MV-4-11 (cell line): Measurements from ENCODE around the gene RNASE4.

Source experiments
- DNase-seq: peaks from one replicate; lab custom pipeline; 2025; lab: John Stamatoyannopoulos, UW

RNASE4 gene

DNA sequence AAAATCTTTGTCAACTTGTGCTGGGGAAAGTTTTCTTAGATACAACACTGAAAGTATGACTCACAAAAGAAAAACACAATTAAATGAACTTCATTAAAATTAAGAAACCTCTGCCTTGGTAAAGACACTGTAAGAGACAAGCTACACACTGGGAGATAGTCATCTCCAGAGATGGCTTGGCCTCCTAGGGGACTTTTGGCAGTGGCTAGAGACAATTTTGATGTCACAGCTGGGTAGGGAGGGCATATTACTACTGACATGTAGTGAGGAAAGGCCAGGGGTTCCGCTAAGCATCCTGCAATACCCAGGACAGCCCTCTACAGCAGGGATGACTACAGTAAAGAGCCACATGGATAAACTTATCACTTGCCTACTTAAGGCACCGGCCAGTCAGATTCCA, 8.7 kb upstream of the RNASE4 start:
- DNase-seq, result no peak

DNA sequence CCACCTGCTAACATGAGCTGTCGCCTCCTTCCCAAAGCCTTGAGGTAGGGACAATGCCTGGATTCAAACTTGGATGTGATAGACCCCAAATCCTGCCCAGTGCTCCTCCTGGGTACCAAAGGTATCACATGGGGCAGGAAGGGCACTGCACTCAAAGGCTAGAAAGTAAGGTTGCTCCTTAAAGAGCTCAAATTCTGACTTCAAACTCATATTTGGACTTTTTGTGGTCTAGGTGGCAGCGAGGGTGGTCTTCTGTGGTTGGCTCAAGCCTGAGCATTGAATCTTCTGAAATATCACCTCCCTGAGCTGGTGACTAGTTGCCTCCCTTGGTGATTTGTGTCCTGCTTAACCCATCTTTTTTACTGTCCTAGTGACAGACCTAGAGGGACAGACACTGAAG, 8.3 kb upstream of the RNASE4 start:
- no peak for DNase-seq

DNA sequence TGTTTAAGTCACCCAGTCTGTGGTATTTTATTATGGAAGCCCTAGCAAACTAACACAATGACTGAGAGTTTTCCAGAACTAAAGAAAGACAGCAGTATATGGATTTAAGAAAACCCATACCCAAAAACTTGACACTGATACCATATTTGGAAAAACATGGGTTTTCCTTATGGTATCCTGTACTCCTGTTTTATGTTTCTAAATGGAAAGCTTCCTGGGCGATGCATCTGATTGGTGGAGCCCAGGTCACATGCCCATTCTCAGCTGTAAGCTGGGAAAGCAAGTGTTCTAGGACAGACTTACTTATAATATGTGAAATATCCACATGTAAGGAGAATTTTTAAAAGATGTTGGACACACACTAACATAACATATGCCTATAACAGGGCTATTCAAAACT, 4.5 kb upstream of the RNASE4 start:
- DNase-seq, result peak; percentile 10

DNA sequence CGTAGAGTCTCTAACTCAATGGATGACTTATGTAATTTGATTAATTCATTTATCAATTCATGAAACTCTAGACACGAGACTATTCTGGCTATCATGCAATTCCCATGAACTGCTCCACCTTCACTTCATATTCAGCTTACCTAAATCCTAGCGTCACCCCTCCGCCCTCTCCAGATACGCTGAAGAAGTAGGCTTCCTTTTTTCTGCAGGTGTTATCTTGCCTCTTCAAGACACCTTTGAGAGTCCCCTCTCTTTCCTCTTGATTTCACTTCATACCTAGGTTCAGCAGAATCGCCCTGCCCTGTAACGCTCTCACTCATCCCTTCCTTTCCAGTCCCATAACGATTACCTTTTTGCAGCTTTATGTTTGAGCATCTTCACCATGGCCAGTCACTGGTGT, 4.0 kb upstream of the RNASE4 start:
- no peak for DNase-seq

DNA sequence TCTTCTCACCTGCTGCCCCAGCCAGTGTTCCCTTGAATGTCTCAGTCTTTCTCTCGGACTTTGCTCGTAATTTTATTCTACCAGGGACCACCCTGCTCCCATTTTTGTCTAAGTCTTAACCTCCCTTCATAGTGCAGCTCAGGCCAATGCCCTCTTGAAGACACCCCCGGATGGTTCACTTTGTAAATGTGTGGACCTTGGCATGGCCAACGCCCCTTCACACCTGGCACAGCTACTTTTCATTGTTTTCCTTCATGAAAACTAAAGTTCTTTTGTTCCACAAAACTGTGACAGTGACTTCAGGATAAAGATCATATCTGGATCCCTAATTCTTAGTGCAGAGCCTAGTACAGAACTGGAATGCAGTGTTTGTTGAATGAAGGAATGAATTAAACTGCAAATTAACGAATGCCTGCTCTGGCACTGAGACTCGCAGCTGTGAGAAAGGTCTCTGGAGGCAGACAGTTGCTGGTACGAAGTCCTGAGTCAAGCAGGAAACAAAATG, 3.5 kb upstream of the RNASE4 start:
- no peak for DNase-seq

DNA sequence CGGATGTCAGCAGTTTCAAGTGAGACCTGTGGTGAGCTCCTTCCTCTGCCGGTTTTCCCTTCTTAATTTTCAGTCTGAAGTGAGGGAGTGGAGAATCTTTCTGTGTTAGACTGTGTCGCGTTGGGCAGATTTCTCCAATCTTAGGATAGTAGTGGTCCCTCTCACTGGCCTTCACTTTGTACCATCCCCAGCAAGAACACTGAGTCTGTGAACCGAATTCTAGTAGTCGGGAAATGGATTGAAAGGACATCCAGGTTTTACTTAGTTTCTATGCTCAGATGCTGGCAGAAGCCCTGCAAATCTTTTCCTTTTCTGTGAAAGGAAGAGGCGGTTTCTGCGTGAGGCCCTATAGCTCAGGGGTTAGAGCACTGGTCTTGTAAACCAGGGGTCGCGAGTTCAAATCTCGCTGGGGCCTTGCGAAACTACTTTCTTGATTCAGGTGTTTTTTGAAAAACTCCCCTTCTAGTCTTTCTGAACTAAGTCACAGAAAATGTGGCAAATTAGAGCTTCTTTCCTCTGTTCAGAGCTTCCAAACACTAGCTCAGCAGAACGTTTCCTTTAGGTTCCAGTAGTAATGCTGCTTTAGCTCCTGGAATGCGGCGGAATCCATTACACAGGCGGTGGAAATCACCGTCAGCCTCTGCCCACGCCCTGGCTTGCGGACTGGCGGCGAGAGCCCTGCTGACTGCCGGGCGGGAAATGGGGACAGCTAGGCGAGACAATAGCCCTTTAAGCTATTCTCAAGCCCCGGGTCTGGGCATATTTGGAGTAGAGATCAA, 2.8 kb upstream of the RNASE4 start:
- DNase-seq, result peak; percentile 88

DNA sequence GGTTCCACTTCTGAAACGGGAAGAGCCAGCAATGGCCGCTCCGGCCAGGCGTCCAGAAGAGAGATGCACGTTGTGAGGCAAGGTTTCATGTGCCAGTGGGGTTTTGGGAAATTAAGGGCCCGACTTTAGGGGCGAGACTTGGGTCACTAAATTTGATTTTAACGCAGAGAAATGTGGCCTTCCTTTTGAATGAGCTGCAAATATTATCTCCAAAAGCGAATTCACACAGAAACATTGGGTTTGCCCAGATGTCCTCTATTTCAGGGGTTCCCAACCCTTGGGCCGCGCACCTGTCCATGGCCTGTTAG, 2.3 kb upstream of the RNASE4 start:
- no peak for DNase-seq

DNA sequence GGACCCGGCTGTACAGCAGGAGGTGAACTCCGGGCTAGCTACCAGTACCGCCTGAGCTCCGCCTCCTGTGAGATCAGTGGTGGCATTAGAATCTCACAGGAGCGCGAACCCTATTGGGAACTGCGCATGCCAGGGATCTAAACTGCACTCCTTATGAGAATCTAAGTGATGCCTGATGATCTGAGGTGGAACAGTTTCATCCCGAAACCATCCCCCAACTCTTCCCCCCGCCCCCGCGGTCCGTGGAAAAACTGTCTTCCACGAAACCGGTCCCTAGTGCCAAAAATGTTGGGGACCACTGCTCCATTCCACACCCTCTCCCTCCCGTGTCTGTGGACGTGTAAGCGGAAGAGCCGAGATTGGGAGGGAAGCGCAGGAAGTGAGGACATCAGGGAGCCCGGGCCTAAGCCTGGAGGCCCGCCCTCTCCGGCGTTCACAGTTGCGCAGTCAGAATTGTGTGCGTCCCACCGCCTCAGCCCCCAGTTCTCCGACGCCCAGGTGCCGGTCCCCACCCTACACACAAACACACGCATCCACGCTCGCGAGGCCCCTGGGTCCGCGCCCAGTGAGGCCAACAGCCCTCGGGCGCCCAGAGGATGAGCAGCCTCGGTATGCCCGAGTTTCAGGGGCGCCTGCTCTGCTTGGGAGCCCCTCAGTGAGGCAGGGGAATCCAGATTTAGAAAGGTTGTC, 1.8 kb upstream of the RNASE4 start:
- DNase-seq, result peak; percentile 76

DNA sequence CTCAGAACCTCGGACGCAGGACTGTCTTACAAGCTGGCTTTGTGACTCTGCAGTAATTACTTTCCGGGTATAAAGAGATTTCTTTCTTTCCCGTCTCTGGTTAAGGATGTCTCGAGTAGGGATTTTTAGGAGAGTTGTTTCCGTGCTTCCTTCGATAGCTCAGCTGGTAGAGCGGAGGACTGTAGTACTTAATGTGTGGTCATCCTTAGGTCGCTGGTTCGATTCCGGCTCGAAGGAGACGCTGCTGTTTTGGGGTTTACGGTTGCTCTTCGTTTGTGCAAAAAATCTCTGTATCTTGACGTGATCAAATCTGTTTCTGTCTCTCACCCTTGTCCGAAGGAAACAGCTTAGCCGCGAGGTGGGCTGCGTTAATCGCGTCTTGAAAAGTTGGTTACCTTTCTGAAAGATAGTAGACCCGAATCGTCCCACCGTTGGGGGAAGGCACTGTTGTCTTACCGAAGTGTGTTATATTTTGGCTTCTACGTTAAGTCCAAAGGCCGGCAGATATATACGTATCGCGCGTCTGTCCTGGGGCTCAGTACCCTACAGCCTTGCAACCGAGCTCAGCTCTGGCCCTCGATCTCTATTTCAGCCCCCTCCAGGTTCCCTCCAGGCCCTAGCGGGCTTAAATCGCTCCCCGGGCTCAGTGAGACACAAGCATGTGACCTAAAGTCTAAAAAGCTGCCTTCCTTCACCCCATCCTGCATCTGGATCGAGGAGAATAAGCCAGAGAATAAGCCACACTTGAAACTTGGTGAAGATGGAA, 1.1 kb upstream of the RNASE4 start:
- peak; percentile 91 for DNase-seq

DNA sequence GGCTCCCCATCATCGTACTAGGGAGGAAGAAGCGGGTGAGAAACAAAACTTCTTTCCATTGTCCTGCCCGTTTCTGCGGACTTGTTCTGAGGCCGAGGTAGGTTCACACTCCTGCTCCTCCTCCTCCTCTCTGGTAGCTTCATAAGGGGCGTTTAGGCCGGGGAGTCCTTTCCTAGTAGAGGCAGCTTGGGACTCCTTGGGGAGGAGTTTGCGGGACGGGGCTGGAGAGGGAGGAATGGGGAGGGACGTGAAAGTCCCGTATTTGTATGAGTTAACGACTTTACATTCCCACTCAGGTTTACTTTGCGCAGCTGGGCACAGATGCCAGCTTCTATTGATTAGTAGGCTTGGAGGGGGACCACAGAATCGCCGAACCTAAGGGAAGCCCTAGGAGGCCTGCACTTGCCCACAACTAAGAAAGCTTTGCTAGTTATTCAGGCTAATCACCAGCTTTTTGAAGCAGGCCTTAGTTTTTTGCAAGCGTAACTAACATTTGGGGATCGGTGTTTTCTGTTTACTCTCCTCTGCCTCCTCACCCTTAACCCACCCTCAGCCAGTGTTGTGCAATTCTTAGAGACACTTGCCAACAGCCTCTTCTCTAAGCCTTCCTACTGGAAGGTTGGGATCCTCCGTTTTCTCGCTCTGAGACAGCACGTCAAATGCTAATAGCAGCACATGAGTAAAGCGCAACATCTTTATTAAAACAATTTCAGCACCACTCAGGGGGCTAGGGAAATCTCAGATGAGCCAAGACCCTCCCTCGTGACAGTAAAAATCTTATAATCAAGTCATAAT, 499 bp downstream of the RNASE4 start:
- DNase-seq, result peak; percentile 33

DNA sequence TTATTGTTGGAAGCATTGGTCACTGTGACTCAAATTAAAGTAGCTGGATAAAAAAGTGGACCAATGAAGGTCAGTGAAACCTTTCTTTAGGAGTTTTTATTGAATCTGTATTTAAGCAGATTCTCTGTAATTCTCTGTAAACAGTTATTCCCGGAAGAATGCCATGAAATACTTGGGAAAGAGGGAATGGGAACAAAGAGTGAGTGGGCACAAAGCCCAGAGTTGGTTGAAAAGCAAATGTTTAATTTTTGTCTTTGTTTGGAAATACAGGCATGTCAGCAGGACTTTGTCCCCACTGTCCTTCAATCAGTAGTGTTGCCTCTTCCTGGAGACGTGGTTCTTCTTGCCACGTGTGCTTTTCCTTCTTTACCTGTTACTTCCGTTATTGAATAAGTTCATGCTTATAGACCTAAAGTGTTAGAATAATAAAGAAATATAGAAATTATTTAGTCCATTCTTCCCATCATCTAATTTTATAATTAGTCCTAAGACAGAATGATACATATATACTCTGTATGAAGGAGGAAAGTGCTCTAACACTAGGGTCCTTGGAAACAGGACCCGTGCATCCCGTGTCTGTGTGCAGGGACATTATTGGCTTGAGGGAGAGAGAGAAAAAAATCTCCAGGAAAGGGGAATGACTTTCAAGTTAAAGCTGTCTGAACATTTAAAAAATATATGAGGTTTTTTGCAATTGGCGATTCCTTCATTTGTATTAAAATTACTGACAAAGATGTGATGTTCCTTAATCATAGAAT, 2.2 kb downstream of the RNASE4 start:
- no peak for DNase-seq

DNA sequence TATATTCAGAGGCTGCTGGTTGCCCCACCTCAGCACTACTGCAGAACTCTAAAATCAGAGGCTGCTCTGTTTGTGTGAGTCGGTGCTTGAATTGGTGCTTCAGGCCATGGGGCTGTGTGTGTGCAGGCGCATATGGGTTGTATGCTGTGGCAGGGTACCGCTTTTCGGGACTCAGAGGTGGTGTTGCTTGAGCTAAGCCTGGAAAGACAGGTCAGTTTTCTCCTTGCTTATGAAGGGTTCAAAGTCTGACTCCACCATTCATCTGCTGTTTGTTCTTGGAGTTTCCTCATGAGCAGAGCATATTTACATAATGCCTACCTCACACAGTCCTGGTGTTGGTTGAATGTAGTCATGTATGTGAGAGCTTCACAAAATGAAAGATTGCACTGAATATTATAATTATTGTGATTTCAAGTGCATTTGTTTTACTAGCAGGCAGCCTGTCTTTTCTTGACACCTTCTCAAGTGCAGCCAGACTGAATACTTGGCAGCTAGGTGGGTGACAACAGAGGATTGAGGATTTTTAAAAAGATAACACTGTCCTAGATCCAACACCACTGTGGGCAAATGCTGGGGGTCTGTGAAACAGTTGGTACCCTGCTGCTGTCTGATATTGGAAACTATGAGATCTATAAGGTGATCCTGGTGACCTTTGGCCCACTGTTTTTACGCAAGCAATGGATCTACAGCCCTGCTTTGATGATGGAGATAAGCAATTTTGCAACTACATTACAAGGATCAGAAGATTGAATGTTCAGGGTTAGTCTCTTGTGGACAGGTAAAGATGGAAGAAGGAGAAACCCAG, 3.2 kb downstream of the RNASE4 start:
- DNase-seq, result no peak

DNA sequence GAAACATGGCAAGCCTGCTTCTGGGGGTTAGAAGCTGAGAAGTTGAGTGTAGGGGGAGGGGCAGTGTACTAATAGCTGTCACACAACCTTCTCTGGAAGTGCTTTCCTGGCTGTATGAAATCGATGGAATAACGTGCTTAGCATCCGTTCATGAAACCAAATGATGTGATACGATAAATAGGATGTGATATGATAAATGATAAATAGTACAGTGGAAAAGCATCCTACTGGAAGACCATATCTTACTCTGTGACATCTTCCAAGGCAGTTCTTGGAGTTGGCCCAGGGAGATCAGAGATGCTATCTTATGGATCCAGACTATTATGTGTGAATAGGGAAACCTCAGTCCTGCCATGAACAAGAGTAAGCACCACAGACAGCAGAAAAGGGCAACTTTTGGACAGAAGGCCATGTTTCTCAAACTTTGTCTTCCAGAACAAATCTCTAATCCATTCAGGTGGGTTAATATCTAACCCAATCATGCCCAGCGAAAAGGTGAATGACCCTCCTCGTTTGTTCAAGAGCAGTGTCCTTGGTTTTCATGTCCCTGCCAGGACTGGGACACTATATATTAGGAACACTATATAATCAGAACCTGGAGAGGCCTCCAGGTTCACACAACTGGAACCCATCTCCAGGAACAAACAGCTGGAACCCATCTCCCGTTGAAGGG, 3.9 kb downstream of the RNASE4 start, which contains the start of gene ANG:
ANG (plus strand) TSS at position 598 of the 673 bp plus-strand sequence. CDS start 4,801 bp downstream, outside the sequence.
- no peak for DNase-seq

DNA sequence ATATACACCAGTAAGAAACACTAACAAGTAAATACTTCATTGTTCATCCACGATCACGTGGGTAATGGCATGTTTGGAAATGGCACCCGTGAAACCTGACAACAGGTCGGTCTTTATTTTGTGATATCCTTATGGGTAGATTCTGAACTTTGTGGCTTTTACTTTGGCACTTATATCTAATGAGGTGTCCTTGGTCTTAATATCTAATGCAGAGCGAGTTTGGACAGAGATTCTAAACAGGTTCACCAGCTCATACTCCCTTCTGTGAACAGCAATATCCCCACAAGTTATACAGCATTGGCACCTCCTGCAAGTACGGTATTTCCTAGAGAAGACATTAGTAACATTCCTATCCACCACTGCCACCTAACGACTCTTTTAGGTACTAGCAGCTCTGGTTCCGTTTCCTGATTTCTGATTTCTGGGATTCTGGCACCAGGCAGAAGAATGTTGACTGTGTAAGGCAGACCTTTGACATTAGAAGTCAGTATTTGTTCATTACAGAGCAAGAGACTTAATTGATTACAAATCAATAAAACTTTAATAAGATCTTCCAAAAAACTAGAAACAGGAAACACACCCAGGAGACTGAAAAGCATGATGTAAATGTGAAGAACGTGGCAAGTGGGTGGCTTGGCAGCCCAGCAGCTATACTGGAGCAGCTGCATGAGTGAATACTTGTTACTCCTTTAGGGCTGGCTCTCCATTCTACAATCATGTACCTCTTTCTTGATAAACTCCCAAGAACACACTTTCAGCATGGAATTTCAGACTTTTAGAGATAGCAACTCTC, 6.7 kb downstream of the RNASE4 start:
- peak; percentile 60 for DNase-seq

DNA sequence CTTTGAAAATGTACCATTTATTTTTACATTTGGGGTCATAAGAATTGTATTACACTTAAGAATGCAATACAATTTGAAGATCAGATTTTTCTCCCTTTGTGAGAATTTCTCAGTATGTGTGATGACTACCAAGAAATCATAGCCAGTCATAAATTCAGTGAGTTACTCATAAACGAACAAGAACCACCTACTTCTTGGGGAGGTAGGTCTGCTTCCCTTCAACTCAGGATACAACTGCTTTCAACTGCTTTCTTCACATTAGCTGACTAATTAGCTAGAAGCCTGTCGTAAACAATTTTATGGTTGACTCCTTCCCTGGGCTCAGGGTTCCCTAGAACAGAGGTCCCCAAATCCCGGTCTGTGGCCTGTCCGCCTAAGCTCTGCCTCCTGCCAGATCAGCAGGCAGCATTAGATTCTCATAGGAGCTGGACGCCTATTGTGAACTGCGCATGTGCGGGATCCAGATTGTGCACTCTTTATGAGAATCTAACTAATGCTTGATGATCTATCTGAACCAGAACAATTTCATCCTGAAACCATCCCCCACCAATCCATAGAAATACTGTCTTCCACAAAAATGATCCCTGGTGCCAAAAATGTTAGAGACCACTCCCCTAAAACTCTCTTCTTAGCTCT, 7.9 kb downstream of the RNASE4 start:
- no peak for DNase-seq

DNA sequence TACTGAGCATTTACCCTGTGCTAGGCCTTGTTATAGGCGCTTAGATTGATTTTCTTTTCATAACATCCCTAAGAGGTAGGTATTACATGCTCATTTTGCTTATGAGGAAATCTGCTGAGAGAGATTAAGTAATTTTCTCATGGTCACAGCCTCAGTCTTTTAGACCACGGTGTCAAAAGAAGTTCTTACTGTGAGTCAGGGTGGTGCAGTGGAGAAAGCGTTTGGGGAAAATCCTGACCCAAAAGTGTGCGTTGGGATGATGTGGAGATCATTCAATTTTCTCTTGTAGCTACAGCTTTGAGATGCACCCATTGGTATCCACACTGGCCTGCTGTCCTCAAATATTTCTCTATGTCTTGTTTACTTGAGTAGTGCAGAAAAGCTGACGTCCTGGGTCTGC, 12.4 kb downstream of the RNASE4 start:
- no peak for DNase-seq

DNA sequence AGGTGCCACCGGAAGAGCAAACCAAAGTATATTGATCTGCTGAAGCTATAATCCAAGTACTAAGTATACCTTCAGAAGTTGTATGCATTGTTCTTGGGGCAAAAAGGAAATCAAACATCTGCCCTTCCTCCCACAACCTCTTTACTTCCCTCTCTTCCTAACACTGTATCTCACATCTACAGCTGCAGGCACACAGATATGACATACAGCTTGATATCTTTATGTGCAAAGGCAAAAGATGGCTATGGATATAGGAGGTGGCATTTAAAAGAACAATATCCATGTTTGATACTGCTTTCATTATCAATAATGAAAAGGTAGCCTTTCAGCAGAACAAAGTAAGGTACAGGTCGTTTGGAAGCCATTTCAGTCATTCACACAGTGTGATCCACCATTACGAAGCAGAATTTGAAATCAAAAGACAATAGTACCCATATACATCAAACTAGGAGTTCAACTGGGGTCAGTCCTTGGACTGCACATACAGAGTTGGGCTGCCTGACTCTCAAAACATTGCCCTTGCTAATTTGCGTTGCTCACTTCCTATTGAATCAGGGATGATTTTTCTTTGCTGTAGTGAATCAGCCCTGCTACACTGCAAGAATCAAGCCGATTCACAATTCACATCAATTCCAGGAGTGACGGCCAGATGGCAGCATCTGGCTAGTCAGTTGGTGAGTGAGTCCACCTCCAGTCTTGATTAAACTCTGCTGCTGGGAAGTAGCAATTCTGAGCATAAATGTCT, 13.1 kb downstream of the RNASE4 start:
- DNase-seq, result peak; percentile 64

DNA sequence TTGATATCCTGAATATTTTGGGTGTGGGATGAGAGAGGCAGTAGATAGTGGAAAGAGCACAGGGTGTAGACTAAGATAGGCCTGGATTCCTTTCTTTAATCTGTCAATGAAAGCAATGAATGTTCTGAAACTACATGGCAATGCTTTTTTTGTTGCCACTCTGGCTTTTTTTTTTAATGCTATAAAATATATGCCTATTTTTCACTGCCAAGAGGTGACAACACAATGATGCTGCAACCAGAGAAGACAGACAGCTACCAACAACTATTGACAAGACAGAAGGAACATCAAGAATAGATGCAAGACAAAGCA, 13.6 kb downstream of the RNASE4 start:
- no peak for DNase-seq
